MCF 10A (cell line): Measurements from ENCODE around the gene ARHGAP15. TPM values are rescaled to one million over a fixed set of nuclear protein-coding genes. Genes with fewer than 3 reads are reported as not detected.
A peak's percentile ranks its signal among the peaks of the same experiment; 100 is the strongest.

Experiments
- BruUV-seq: library from RNA; stranded (reverse); fragments of 400-500 nt; replicated peaks from 2 replicates; lab custom pipeline; 2021; lab: Mats Ljungman, UMichigan
- CTCF ChIA-PET: fragments of 300-600 bp; sonication (Branson Sonifier 250); formaldehyde crosslinking; extraction: SDS; loops from one replicate; lab custom pipeline; 2021; ENCODE audit warnings: antibody characterized with exemption, inconsistent platforms; lab: Yijun Ruan, JAX
- POLR2A ChIA-PET: fragments of 300-600, 350-650 bp; sonication (Branson Sonifier 250); formaldehyde crosslinking; extraction: SDS; loops from one replicate; lab custom pipeline; 2020; ENCODE audit warnings: antibody characterized with exemption, inconsistent platforms; lab: Yijun Ruan, JAX
- DNase-seq: peaks from one replicate; pipeline ENCODE4 v3.0.0-alpha.2; 2018; ENCODE audit not compliant: unreplicated experiment
- H3K27ac Mint-ChIP-seq: one replicate; pipeline ENCODE4 v1.8.0; 2022; ENCODE audit warnings: mild to moderate bottlenecking, low read depth, mixed read lengths; ENCODE audit not compliant: unreplicated experiment
- H3K27me3 Mint-ChIP-seq: one replicate; pipeline ENCODE4 v1.8.0; 2022; ENCODE audit warnings: mixed read lengths; ENCODE audit not compliant: insufficient read depth, unreplicated experiment
- H3K36me3 Mint-ChIP-seq: one replicate; pipeline ENCODE4 v1.8.0; 2022; ENCODE audit warnings: mild to moderate bottlenecking, moderate library complexity, mixed read lengths; ENCODE audit not compliant: insufficient read depth, unreplicated experiment
- H3K4me1 Mint-ChIP-seq: one replicate; pipeline ENCODE4 v1.8.0; 2022; ENCODE audit warnings: mixed read lengths; ENCODE audit not compliant: insufficient read depth, unreplicated experiment
- H3K4me3 Mint-ChIP-seq: one replicate; pipeline ENCODE4 v1.8.0; 2022; ENCODE audit warnings: mild to moderate bottlenecking, moderate library complexity, mixed read lengths; ENCODE audit not compliant: unreplicated experiment
- H3K9me3 Mint-ChIP-seq: one replicate; pipeline ENCODE4 v1.8.0; 2022; ENCODE audit warnings: mixed read lengths; ENCODE audit not compliant: unreplicated experiment
- intact Hi-C: fragments of 100-400 bp; cut with micrococcal nuclease; formaldehyde crosslinking; loops from 2 replicates; pipeline ENCODE4 v1.14.1; 2022
- total RNA-seq: library from RNA; stranded (reverse); gene quantifications from 2 replicates; pipeline ENCODE4 v1.2.3, GENCODE V29; 2022
- TF ChIP-seq, protein P1 (sequence below): fragments of 200-600 bp; IDR thresholded peaks from one replicate; pipeline ENCODE4 v1.8.0; 2022; ENCODE audit warnings: antibody characterized with exemption, mild to moderate bottlenecking; ENCODE audit not compliant: unreplicated experiment

Gene ARHGAP15
- total RNA-seq, 1 experiment from 2014 or later: not detected

DNA sequence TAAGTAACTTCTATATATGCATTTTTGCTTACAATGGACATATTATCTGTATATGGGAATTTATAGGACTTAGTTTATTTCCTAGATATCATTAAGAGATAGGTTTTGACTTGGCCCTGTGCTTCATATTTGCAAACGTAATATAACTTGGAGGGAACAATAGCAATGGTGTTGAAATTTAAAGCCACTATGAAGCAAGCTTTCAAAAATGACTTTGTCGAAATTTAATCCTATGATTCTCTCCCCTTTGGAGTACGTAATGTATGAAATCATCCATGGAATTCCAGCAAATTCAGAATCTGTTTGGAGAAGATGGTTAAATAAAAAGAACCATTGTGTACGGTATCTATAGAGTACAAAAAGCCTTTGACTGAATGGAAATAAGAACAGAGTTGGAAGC lies 486.3 kb downstream of the ARHGAP15 start:
- ChIA-PET CTCF (no interaction called here), POLR2A (no interaction called here)
- Mint-ChIP-seq H3K9me3 (no peaks in the 10 kb centered on the region), H3K4me1 (no peaks in the 10 kb centered on the region), H3K36me3 (no peaks in the 10 kb centered on the region), H3K27me3 (no peaks in the 10 kb centered on the region), H3K4me3 (no peak overlapping the region), H3K27ac (no peak overlapping the region)
- intact Hi-C loops: no loop called here
- no TSS peak for BruUV-seq
- TF ChIP-seq, protein P1, sequence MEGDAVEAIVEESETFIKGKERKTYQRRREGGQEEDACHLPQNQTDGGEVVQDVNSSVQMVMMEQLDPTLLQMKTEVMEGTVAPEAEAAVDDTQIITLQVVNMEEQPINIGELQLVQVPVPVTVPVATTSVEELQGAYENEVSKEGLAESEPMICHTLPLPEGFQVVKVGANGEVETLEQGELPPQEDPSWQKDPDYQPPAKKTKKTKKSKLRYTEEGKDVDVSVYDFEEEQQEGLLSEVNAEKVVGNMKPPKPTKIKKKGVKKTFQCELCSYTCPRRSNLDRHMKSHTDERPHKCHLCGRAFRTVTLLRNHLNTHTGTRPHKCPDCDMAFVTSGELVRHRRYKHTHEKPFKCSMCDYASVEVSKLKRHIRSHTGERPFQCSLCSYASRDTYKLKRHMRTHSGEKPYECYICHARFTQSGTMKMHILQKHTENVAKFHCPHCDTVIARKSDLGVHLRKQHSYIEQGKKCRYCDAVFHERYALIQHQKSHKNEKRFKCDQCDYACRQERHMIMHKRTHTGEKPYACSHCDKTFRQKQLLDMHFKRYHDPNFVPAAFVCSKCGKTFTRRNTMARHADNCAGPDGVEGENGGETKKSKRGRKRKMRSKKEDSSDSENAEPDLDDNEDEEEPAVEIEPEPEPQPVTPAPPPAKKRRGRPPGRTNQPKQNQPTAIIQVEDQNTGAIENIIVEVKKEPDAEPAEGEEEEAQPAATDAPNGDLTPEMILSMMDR: no peak
- peak; percentile 0 for DNase-seq

DNA sequence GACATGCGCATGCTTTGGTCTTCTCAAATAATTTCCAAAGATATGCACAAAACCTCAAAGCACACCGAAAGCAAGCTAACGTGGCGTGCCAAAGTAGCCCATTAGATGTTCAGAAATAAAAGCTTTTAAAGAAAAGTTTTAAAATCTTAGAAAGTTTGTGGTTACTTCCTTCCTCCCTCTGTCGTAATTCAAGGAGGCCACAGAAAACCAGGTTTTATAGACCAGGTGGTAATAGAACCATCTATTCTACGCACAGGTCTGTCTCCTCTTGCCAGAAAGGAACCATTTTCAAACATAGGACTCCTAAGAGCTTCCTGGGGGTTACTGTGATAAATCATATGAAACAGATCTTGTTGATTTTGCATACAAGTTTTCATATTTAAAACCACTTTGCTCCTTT lies 487.2 kb downstream of the ARHGAP15 start:
- ChIA-PET POLR2A (interaction anchor here (0.6 kb wide), 1 partner anchor 55 kb away, joined by 3 read pairs; no protein-coding TSS in a partner anchor), CTCF (no interaction called here)
- no peak for DNase-seq
- no peak overlapping the region for H3K4me3 Mint-ChIP-seq
- TF ChIP-seq, protein P1: no peak
- BruUV-seq: no TSS peak
- no peaks in the 10 kb centered on the region for H3K36me3 Mint-ChIP-seq
- intact Hi-C loops: no loop called here
- no peak overlapping the region for H3K27ac Mint-ChIP-seq
- H3K4me1 Mint-ChIP-seq: no peaks in the 10 kb centered on the region
- no peaks in the 10 kb centered on the region for H3K27me3 Mint-ChIP-seq
- H3K9me3 Mint-ChIP-seq: no peaks in the 10 kb centered on the region

DNA sequence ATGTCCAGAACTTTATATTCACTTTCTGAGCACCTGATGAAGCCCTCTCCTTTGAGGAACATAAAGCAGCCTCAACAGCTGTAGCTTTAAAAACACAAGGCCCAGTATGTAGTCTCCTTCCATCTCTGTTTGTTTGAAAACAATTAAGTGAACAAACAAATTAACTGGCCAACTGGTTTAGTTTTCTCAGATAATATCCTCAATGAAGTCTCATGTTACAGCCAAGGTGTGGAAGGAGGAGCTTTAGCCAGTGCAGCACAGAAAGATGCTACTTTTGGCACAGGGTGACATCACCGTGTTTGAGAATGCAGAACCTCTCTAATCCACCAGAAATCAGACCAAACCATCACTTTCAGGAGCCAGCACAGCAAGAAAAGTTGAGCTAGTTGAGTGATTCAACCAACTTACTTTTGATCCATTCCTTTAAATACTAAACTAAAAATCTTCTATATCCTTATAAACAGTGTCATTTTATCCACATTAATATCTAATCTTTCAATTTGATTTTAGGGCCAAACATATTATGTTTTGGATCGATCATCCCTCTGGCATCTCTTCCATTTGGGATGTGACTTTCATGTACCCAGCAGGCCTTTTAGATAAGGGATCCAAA lies 488.7 kb downstream of the ARHGAP15 start:
- Mint-ChIP-seq H3K27me3 (no peaks in the 10 kb centered on the region), H3K36me3 (no peaks in the 10 kb centered on the region), H3K27ac (no peak overlapping the region), H3K4me1 (no peaks in the 10 kb centered on the region), H3K4me3 (no peak overlapping the region), H3K9me3 (no peaks in the 10 kb centered on the region)
- intact Hi-C loops: no loop called here
- DNase-seq: no peak
- TF ChIP-seq, protein P1: no peak
- ChIA-PET CTCF (interaction anchor here (0.6 kb wide), 1 partner anchor 1475 kb away, joined by 3 read pairs; no protein-coding TSS in a partner anchor), POLR2A (no interaction called here)
- BruUV-seq: no TSS peak

DNA sequence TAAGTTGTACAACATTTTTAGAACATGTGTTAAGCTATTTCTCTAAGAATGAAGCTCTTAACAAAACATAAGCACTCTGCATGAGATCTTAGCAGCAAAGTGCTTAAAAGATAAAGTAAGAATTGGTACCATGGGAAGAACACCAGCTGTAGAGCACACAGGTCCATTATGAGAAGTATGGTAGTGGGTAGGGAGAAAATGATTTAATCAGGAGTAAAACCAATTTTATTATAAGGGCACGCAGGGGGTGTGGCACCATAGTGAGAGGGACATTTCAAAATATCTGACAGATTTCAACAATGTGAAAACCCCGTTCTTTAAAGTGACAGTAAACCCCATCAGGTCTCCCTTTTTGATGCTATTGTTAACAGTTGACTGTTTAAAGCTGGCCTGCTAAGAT lies 492.9 kb downstream of the ARHGAP15 start:
- H3K4me1 Mint-ChIP-seq: no peaks in the 10 kb centered on the region
- ChIA-PET CTCF (no interaction called here), POLR2A (no interaction called here)
- no peak for DNase-seq
- H3K36me3 Mint-ChIP-seq: no peaks in the 10 kb centered on the region
- H3K9me3 Mint-ChIP-seq: peaks cover 8% of the 10 kb centered on the region
- no peak overlapping the region for H3K4me3 Mint-ChIP-seq
- TF ChIP-seq, protein P1: no peak
- no TSS peak for BruUV-seq
- H3K27ac Mint-ChIP-seq: no peak overlapping the region
- intact Hi-C loops: no loop called here
- no peaks in the 10 kb centered on the region for H3K27me3 Mint-ChIP-seq
